ENCODE data around the gene UNK.
A peak's percentile ranks its signal among the peaks of the same experiment; 100 is the strongest.
"Not testable (repeated sequence)": the region's sequence is repeated elsewhere in the genome, so short reads cannot be mapped to it uniquely, and the experiment has no call there.

Gene UNK

DNA sequence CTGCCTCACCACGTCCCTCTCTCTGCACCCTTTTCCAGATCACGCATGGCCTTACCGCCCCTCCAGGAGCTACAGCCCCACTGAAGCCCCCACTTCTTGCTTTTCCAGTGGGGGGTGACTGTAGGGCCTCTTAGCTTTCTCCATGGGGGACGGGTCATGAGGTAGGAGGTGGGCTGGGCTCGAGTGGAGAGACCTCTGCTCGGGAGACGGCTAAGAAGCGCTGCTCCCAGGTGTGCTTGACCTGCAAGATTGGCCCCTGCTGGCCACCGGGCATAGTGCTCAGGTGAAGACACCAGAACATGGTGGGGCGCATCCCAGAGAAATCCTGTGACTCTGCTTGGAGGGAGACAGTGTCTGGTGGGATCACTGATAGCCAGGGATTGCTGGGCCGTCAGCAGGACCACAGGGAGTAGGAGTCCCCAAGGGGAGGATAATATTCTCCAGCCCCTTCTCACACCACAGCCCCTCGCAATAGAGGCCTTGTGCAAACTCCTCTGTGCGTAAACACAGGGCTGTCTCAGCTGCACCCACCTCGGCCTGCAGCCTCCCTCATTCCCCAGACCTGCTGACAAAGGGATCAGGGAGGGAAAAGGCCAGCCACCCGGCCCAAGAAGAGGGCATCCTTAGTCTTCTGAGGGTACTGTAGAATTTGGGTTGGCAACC is 10.7 kb upstream of the UNK start:
- peak; percentile 55 for DNase-seq (ENCODE audit: low spot score)

DNA sequence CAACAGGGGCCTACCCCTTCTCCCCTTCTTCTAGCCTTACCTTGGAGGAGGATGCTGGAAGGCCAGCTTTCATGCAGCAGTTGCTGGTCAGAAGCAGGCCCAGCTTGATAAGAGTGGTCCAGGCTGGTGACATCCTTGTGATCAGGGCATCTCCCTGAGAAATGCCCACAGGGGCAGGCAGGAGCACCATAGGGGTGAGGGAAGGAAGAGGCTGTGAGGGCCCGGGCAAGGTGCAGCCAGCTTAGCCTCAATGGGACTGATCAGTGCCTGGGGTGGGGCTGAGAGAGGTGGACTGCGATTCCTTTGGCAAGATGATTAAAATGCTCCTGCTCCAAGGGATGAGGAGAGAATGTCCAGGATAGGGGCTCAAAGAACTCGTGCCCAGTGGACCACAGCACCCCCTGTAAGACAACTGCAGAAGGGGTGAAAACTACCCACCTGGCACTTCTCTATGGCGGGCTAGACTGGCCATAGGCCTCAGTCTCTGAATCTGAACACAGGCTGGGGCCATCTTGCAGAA is 10.1 kb upstream of the UNK start:
- DNase-seq (ENCODE audit: low spot score) = peak; percentile 41

DNA sequence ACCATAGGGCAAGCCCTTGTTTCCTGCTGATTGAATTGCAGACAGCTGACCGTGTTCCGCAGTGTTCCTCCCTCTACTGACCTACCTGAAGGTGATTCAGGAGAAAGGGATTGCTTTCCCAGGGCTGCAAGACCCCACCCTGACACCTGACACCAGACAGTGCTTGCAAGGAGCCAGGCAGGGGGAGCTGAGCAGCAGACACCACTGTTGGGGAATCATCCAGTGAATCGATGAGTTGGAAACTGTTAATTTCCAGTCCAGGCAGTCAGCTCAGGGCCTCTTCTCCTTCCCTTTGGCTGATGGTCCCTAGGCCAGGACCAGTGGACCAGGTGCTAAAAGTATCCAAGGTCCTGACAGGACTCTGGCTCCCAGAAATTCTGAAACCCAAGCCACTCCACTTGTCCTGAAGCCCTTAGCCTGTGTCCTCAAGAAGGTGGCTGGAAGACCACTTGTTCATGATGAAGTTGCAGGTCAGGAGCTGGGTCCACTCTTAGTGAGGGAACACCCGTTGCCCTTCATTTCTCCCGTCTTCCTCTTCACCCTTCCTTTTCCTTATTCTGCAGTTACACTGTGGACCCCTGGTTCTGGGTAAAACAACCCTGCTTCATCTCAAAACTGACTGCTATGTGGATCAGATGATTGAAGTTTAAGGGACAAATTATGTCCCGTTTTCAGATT is 9.5 kb upstream of the UNK start:
- DNase-seq (ENCODE audit: low spot score) = peak; percentile 42

DNA sequence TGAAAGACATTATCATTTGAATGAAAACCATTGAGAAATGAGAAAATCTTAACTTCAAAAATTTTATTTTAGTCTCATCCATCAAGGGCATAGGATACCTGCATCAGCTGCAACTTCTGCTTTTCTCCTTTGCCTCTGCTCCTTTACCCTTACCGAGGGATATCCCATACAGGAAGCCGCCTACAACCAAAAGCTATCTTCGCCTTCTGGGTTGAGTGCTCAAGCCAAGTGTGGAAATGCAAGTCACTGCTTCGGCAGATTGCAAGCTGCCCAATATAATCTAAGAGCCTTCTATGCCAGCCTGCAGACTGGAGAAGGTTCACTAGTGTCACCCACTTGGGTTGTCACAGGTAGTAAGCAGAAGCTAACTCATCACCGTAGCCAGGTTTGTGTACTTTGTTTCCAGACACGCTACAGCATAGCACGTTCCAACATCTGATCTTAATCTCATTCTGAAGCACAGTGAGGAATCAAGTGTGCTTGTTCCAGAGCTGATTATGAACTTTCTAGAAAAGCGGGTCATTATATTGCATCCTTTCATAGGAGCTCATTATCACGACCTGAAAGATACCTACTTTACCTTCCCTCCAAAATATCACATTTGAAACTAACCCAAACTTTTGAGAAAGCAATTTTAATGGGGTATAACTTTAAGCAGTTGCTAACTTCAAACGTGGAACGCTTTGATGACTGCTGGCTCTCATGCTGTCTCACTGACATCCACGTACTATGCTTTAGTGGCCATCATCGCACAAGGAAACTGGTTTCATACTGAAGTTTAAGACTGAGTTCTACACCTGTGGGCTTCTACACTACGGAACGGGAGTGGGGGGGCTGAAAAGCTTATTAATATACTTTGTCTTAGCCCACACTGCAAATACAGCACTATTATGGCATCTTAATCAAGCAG is 8.0 kb upstream of the UNK start:
- no peak for DNase-seq (ENCODE audit: low spot score)

DNA sequence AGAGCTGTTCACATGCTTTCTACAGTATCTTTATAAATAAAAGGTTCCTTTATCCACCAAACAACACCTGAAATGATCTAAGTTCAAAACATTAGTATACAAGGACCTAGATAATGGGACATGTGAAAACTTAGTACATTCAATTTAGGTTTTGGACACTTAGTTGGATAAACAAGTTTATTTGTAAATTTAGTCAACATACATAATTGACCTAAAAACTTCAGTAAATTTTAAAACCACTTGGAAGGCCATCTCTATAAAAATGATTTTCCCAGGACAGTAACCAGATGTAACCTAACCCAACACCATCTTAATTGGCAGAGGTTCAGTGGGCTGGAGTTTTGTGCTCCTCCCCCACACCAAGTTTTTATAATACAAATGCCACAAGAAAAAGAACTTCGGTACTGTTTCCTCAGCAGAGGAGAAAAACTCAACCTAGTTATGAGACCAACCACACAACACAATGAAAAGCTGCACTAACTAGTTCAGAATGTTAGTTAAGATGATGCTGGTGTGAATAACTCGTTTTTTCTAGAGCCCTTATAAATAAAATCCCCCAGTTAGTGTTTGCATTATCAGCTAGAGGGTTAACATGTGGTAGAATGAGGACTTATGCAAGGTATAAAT is 7.2 kb upstream of the UNK start:
- DNase-seq (ENCODE audit: low spot score) = no peak

DNA sequence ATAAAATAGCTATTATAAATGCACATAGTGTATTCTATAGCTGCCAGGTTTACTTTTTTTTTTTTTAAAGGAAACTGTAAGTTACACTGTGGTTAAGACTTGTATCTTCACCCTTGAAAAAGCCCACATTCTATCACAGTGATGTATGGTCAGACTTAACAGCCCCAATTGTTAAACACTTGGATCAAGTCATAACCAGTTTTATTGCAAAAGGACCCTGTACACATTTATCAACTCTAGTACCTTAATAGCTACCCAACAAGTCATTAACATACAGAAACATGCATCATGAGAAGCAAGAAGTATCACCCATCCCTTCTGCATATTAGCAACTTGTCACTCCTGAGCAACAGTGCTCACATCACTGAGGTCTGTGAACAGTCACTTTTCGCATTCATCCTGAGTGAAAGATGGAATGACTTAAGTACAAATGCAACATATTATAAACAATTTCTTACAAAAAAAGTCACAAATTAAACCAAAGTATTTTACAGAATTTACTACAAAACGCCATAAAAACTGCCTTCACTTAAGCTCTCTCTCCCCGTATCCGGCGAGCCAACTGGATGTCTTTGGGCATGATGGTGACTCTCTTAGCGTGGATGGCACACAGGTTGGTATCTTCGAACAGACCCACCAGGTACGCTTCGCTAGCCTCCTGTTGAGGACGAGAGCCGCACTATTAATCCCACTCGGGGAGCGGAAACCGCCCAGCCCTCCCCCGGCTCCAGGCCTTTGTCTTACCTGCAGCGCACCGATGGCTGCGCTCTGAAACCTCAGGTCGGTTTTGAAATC is 6.3 kb upstream of the UNK start:
- DNase-seq (ENCODE audit: low spot score) = not testable (repeated sequence)

DNA sequence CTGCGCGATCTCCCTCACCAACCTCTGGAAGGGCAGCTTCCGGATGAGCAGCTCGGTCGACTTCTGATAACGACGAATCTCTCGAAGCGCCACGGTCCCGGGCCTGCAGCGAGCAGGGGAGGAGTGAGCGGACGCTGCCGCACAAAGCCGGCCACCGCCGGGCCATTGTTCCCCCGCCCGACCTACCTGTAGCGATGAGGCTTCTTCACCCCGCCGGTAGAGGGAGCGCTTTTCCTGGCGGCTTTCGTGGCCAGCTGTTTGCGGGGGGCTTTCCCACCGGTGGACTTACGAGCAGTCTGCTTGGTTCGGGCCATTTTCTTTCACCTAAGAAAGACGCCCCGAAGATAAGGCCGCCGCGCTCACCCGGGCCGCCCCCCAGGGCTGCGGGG is 5.8 kb upstream of the UNK start:
- no peak for DNase-seq (ENCODE audit: low spot score)

DNA sequence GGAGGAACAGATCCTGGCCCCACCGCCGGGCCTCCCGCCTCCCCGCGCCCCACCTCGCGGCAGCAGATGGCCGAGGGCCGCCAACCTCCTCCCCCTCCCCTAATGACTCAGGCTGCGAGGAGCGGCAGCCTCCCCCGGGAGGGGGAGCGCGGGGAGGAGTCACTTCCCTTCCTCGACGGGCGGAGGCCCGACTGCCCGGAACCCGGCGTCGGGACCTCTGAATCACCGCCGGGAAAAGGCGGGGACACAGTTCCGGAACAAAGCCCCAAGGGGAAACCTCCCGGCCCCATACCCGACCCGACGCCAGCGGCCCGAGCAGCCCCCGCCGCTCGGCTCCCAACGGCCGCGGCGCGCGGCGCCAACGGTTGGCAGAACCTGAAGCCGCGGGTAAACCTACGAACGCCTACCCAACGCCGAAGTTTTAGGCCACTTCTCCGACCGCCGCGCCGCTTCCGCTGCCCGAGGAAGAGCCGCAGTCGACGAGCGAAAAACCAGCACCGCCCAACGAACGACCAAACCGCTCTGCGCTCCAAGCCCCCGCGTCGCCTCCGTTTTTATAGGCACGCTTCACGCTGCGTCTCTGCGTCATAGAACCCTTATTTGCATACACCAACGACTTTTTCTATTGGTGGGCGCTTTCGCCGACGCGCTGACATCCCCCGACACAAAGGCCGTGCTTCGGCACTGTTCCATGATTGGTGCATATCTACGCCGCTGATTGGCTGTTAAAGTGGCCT is 5.2 kb upstream of the UNK start:
- peak; percentile 96 for DNase-seq (ENCODE audit: low spot score)

DNA sequence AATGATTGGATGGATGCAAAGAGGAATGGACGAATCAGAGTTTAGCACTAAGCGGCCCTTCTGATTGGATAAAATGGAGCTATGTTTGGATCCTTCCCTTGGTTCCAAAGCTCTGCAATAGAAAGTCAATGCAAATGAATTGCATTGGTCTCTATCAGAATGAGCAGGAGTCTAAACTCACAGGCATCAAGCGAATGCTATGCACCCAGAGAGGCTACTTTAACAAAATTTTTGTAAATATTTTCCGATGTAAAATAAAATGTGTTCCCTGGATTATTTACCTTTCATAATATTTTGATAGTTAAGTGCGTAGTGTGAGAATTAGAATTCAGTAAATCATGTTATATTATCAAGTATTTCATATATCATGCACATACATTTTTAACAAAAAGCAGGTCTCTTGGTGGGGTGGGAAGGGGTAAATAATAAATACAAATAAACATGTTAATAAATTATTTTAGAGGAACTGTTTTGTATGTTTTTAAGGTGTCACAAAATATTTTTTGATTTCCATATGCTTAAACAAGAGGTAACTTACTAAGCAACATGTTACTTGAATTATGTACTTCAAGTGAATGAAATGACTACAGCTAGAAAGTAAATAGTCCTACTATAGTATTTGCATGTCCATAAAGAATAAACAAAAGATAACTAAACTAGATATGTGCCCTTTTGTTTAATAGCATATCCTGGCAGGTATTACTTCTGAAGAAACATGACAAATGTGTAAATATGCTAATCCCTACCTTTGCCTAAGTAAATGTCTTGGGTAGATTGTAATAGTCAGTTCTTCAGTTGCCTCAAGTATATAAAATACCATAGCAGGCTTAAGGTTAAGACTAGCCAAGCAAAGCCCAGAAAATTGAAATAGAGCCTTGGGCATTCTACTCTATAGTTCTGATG is 4.4 kb upstream of the UNK start:
- no peak for DNase-seq (ENCODE audit: low spot score)

DNA sequence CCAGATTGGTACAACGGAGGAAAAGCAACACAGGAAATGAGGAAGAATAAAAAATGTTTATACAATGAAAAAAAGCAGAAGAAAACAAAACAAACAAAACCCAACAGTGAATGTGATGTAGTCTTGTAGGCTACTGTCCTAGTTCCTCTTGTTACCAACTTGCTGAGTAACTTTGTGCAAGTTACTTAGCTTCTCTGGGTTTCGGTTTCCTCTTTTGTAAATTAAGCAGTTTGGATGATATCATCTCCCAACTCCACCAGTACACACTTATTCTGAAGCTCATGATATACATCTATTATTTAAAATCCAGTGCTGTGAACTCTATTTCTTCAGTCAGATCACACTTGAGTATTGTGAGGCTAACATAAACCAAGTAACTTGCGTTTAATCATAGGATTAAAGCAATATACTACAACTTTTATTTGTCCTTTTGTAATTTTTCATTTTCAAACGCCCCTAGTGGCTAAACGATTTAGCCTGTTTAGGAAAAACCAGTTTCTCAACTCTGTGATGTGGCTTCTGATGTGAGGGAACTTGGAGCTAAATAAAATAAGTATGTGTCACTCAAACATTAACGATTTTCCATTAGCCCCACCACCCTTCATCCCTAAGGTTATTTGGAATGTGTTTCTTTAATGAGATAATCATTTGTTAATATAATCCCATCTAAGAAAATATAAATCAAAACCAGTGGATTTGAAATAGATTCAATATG is 1.4 kb upstream of the UNK start:
- no peak for DNase-seq (ENCODE audit: low spot score)

DNA sequence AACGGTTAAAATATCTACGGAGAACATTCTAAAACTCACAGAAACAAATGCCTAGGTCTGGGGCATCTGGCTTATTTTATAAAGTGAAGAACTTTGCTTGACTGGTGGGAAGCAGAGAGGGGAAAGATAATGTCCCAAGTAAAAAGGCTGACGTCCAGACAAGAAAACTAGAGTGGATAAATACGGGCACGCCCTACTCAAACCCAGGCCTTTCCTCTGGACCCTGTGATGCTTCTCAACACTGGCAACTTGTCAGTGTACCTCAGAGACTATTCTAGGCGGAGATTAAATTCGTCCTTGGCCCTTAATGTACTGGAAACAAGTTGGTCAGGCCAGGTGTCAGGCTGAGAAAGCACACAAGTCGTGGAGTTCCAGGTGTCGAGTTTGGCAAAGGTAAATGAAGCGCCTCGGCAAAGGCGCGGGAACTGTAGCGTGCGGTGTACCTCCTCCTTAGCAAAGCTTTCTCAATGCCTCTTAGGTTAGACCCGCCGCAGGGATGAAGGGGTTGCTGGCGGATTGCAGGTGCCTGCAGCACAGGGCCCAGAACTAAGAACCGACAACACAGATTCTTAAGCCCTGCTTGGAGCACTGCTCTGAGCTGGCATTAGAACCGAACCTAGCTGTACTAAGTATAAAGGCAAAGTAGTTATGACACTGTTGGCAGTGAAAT is 668 bp upstream of the UNK start:
- DNase-seq (ENCODE audit: low spot score) = no peak

DNA sequence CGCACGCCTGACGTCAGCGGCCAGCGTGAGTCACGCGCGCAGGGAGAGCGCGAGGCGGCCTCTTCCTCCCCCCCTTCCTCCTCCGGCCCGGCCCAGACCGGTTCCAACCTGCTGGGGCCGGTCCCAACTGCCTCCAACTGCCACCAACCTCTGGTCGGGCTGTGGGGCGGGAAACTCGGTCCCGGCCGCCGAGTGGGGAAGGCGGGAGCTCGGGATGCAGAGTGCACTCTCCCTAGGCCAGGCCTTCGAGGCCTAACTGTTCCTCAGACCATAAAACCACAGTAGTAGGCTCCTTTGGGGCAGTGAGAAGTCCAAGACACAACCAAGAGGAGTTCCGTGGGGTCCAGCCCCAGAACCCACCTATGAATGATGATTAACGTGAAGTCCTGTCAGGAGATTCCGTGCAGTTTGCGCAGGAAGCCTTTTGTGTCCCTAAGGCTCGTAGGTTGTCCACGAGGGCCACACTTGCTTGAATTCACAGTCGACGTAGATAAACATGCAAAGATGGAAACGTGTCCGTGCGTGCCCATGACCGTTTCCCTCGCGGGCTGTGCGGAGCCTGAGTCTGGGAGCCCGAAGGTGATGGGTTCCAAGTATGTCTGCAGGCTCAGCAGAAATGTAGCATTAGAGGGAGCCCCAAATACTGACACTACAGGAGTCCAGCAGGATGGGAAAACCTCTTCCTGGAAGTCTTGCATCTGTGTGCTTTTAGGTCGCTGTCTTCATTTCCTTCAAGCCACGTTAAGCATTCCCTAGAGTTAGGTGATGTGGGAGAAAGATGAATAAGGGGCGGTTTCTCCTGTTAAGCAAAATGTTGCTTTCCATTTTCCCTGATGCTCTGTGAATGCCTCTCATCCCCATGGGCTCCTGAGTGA is 647 bp downstream of the UNK start:
- DNase-seq (ENCODE audit: low spot score) = peak; percentile 95

DNA sequence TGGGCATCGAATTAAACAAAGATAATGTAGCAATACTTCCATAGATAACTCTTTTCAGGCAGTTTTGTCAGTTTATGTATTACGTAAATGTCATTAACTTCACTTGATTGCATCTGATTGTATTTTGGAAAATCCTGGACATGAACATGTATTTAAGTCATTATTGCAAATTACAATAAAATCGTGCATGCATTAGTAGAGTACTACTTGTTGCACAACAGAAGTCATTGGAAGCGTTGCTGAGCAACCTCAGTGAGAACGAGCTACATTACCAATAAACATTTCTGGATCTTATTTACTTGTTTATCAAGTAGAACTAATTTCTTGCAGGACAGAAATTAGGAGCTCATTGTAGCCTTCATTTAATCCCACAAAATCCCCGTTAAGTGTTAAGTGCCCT is 6.6 kb downstream of the UNK start:
- no peak for DNase-seq (ENCODE audit: low spot score)

DNA sequence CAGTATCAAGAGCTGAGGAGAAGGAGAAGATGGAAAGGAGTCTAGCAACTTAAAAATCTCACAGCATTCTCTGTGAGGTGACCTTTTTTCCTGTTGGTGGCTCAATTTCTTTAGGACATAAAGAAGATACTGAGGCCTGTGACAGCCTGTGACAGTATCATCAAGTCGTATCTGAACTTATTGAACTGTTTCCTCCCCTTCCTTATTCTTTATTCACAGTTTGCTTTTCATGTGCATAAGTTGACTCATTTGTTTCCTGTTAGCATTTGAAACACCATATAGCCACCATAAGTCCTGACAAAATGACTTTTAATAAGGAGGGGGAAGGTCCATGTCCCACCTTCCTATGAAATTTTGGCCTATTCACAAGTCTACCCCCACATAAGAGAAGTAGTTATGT is 8.9 kb downstream of the UNK start:
- no peak for DNase-seq (ENCODE audit: low spot score)

DNA sequence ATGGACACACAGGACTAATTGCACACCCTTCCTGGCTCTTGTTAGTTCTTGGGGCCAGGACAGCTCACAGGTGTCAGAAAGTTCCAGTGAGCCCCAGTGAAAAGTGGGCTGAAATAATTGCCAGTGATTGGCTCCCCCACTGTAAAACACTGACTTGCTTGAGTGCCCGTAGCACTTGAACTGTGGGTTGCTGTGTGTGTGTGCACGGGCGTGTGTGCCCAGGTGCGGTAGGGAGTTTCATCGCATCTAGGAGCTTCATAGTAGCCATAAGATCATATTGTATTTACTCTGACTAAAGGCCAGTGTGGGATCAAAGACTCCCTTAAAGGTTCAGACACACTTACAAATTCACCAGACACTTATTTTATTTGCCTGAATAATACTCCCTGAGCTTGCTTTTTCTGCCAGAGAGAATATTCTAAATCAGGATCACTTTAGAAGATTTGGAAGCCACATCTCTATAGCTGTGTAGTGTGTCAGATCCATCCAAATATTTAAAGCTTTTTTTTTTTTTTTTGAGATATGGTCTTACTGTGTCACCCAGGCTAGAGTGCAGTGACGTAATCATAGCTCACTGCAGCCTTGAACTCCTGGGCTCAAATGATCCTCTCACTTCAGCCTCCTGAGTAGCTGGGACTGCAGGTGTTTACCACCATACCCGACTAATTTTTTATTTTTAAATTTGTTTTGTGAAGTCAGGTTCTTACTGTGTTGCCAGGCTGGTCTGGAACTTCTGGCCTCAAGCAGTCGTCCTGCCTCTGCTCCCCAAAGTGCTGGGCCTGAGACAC is 11.4 kb downstream of the UNK start:
- no peak for DNase-seq (ENCODE audit: low spot score)

DNA sequence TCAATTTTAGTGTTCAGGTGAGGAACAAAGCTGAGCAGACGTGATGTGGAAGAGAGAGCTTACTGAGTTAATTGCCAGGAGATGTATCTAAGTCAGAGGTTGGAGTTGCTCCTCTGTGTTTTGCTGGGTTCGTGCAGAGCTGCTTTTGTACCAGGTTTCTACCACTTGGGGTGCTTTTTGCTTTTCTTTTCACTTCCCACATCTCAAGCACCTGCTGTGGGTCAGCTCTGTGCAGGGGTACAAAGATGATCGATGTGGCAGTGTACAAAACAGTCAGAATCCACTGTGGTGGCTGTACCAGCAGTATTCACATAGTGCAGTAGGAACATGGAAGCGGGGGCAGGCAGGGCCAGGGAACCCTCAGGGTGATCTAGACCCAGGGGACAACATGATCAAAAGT is 14.8 kb downstream of the UNK start:
- no peak for DNase-seq (ENCODE audit: low spot score)

DNA sequence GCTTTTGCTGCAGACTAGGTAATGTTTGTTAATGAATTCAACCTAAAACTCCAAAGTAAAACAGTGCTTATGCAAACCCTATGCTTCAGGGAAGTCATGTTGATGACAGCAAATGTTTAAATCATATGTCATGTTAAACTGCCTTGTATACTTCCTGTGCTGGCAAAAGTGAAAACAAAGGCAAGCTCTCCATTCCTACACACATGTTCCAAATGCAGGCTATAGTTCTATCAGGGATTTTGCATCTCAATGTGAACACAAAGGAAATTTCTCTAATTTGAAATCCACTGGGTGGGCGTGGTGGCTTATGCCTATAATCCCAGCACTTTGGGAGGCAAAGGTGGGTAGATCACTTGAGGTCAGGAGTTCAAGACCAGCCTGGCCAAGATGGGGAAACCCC is 19.3 kb downstream of the UNK start:
- no peak for DNase-seq (ENCODE audit: low spot score)

All from D341Med (cell line).